ENCODE measurements around the gene MSL3B.

The MSL3B gene

GRCh38 chr2:233844836-233845235 is 23.4 kb downstream of the MSL3B start:
- no peak for DNase-seq (ENCODE audit: extremely low spot score)
- CTCF ChIA-PET, result no interaction called here
- TF ChIP-seq FOXA1 (IDR thresholded peaks at IDR 0.05), result no peak
- no peak for TF ChIP-seq CTBP1 (IDR thresholded peaks at IDR 0.05; ENCODE audit: borderline replicate concordance)
- no peak for TF ChIP-seq NFRKB (IDR thresholded peaks at IDR 0.05)
- no peak for TF ChIP-seq SUZ12 (IDR thresholded peaks at IDR 0.05)
- TF ChIP-seq L3MBTL2 (conservative IDR thresholded peaks at IDR 0.05), result no peak
- no peak for TF ChIP-seq FOXK2 (IDR thresholded peaks at IDR 0.05)
- TF ChIP-seq, protein P1, sequence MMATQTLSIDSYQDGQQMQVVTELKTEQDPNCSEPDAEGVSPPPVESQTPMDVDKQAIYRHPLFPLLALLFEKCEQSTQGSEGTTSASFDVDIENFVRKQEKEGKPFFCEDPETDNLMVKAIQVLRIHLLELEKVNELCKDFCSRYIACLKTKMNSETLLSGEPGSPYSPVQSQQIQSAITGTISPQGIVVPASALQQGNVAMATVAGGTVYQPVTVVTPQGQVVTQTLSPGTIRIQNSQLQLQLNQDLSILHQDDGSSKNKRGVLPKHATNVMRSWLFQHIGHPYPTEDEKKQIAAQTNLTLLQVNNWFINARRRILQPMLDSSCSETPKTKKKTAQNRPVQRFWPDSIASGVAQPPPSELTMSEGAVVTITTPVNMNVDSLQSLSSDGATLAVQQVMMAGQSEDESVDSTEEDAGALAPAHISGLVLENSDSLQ (IDR thresholded peaks at IDR 0.05), result no peak
- TF ChIP-seq LEF1 (IDR thresholded peaks at IDR 0.05; ENCODE audit: borderline replicate concordance), result no peak
- no peak for TF ChIP-seq ELF4 (IDR thresholded peaks at IDR 0.05)
- no peak for TF ChIP-seq ZNF384 (IDR thresholded peaks at IDR 0.05)
- no peak for TF ChIP-seq ARNT (IDR thresholded peaks at IDR 0.05)
- no peak for TF ChIP-seq HDGF (IDR thresholded peaks at IDR 0.05; ENCODE audit: borderline replicate concordance)
- TF ChIP-seq TARDBP (IDR thresholded peaks at IDR 0.05), result no peak
- TF ChIP-seq BHLHE40 (IDR thresholded peaks at IDR 0.05; ENCODE audit: borderline replicate concordance), result no peak
- TF ChIP-seq SP1 (IDR thresholded peaks at IDR 0.05), result no peak
- no peak for TF ChIP-seq FOXM1 (IDR thresholded peaks at IDR 0.05; ENCODE audit: borderline replicate concordance)
- POLR2A ChIA-PET, result interaction anchor here (1.1 kb wide), 1 partner anchor 10 kb away, joined by 3 read pairs; no protein-coding TSS in a partner anchor

DNA sequence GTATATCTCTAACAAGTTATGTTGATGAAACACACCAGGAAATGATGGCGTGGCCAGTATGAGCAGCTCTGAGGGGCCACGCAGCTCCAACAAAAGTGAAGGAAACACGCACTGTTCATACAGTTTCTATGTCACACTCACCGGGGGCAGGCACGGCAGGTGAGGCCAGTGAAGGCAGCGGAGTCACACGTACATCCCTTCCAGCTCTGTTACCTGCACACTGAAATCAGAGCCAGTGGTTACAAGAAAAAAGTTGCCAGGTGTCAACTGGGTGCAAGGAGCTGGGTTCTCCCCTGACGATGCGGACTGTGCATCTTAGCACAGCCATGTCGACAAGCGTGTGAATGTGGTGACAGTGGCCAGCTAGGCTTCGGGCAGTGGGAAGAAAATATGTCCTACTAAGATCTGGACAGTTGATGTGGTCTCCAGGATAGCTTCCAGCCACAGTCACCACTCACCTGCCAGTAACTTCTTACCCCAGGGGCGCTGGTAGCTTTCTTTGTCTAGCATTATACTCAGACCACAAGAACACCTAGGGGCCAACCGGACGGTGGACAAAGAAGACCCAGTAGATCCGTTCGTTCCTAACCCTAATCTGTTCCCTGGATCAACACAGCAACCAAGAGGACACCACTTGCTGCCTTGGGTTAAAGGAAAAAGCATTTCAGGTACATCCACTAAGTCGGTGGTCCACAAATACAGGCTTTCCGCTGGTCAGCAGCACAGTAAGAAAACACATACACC is 23.9 kb downstream of the MSL3B start:
- POLR2A ChIA-PET, result no interaction called here
- DNase-seq (ENCODE audit: extremely low spot score), result no peak
- CTCF ChIA-PET, result no interaction called here
- TF ChIP-seq BHLHE40 (IDR thresholded peaks at IDR 0.05; ENCODE audit: borderline replicate concordance) (no peak), FOXK2 (IDR thresholded peaks at IDR 0.05) (no peak), ZNF384 (IDR thresholded peaks at IDR 0.05) (no peak)

GRCh38 chr2:233841183-233841582 is 27.0 kb downstream of the MSL3B start:
- no peak for DNase-seq (ENCODE audit: extremely low spot score)
- CTCF ChIA-PET, result no interaction called here
- TF ChIP-seq FOXA1 (IDR thresholded peaks at IDR 0.05) (no peak), HDGF (IDR thresholded peaks at IDR 0.05; ENCODE audit: borderline replicate concordance) (no peak), FOXK2 (IDR thresholded peaks at IDR 0.05) (no peak), ZNF384 (IDR thresholded peaks at IDR 0.05) (no peak), ELF4 (IDR thresholded peaks at IDR 0.05) (no peak), BHLHE40 (IDR thresholded peaks at IDR 0.05; ENCODE audit: borderline replicate concordance) (no peak), CTBP1 (IDR thresholded peaks at IDR 0.05; ENCODE audit: borderline replicate concordance) (no peak), FOXM1 (IDR thresholded peaks at IDR 0.05; ENCODE audit: borderline replicate concordance) (no peak), ARNT (IDR thresholded peaks at IDR 0.05) (no peak), SUZ12 (IDR thresholded peaks at IDR 0.05) (no peak)
- TF ChIP-seq, protein P1 (IDR thresholded peaks at IDR 0.05), result no peak
- POLR2A ChIA-PET, result no interaction called here

DNA sequence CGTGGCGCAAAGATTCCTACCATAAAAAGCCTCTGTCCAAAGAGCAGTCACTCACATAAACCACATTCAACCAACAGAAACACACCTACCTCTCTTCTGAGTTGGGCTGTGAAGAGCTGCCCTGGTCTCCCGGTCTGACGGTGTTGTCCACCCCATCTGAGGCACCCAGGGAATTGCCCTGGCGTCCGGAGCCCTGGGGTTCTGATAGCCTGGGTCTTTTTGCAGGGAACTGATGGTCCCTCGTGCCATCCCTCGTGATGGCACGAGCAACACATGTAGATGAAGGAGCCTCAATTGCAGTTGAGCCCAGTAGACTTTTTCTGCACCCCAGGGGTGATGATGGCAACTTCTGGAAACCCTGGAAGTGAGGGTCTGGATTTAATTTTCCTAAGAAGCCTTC is 27.7 kb downstream of the MSL3B start:
- ChIA-PET POLR2A (no interaction called here), CTCF (no interaction called here)
- TF ChIP-seq FOXK2 (IDR thresholded peaks at IDR 0.05) (no peak), BHLHE40 (IDR thresholded peaks at IDR 0.05; ENCODE audit: borderline replicate concordance) (no peak), SP1 (IDR thresholded peaks at IDR 0.05) (no peak)
- no peak for DNase-seq (ENCODE audit: extremely low spot score)

GRCh38 chr2:233839447-233839820 is 28.8 kb downstream of the MSL3B start:
- CTCF ChIA-PET, result no interaction called here
- TF ChIP-seq SP1 (IDR thresholded peaks at IDR 0.05) (no peak), L3MBTL2 (conservative IDR thresholded peaks at IDR 0.05) (no peak), LEF1 (IDR thresholded peaks at IDR 0.05; ENCODE audit: borderline replicate concordance) (no peak), SUZ12 (IDR thresholded peaks at IDR 0.05) (no peak), TARDBP (IDR thresholded peaks at IDR 0.05) (no peak), ARNT (IDR thresholded peaks at IDR 0.05) (no peak), BHLHE40 (IDR thresholded peaks at IDR 0.05; ENCODE audit: borderline replicate concordance) (no peak), FOXM1 (IDR thresholded peaks at IDR 0.05; ENCODE audit: borderline replicate concordance) (no peak), ZNF384 (IDR thresholded peaks at IDR 0.05) (no peak), FOXK2 (IDR thresholded peaks at IDR 0.05) (no peak), NFRKB (IDR thresholded peaks at IDR 0.05) (no peak), FOXA1 (IDR thresholded peaks at IDR 0.05) (no peak), ELF4 (IDR thresholded peaks at IDR 0.05) (no peak)
- TF ChIP-seq, protein P1 (IDR thresholded peaks at IDR 0.05), result no peak
- DNase-seq (ENCODE audit: extremely low spot score), result no peak
- POLR2A ChIA-PET, result no interaction called here

- CTCF ChIA-PET, result no interaction called here
- TF ChIP-seq SP1 (IDR thresholded peaks at IDR 0.05), result no peak
- TF ChIP-seq ELF4 (IDR thresholded peaks at IDR 0.05), result no peak
- POLR2A ChIA-PET, result no interaction called here
- no peak for DNase-seq (ENCODE audit: extremely low spot score)
These were observed 29.3 kb downstream of the MSL3B start for GRCh38 chr2:233838726-233839446.
